Lung (tissue), 12 donors: Measurements from ENCODE around the gene PTPRJ. TPM values are rescaled to one million over a fixed set of nuclear protein-coding genes. Genes with fewer than 3 reads are reported as not detected.

Experiments
- ATAC-seq: fragments of 200-7000 bp; cut with Tn5 transposase; one replicate; pipeline ENCODE4 v1.9.1; 2020; ENCODE audit warnings: moderate number of reproducible peaks; ENCODE audit not compliant: insufficient read depth, low FRiP score
- DNase-seq, 3 donors: peaks; one replicate each; pipeline ENCODE4 v3.0.0-alpha.2; 2013 to 2017
- H3K27ac ChIP-seq, 2 donors: one replicate each; pipeline ENCODE4 v1.5.1; 2013; ENCODE audit warnings: mild to moderate bottlenecking in 2 of 2, moderate library complexity in 2 of 2, control low read depth in 1 of 2, inconsistent platforms in 1 of 2, low read depth in 1 of 2, low read length in 1 of 2
- H3K27me3 ChIP-seq, 3 donors: one replicate each; pipeline ENCODE4 v1.5.1; 2013; ENCODE audit warnings: low read length in 2 of 3; ENCODE audit not compliant: control insufficient read depth in 3 of 3, insufficient read depth in 3 of 3
- H3K36me3 ChIP-seq, 4 donors: one replicate each; pipeline ENCODE4 v1.5.1; 2013; ENCODE audit warnings: low read length in 4 of 4, mild to moderate bottlenecking in 1 of 4, moderate library complexity in 1 of 4; ENCODE audit not compliant: control insufficient read depth in 4 of 4, insufficient read depth in 4 of 4
- H3K4me1 ChIP-seq, 5 donors: one replicate each; pipeline ENCODE4 v1.5.1; 2013; ENCODE audit warnings: low read length in 5 of 5, mild to moderate bottlenecking in 2 of 5, moderate library complexity in 1 of 5; ENCODE audit not compliant: control insufficient read depth in 5 of 5, insufficient read depth in 5 of 5
- H3K4me3 ChIP-seq: one replicate; pipeline ENCODE4 v1.5.1; 2013; ENCODE audit warnings: mild to moderate bottlenecking, control low read depth, moderate library complexity
- H3K9ac ChIP-seq, 2 donors: one replicate each; pipeline ENCODE4 v1.5.1; 2013; ENCODE audit warnings: low read length in 2 of 2, control low read depth in 1 of 2; ENCODE audit not compliant: insufficient read depth in 1 of 2
- H3K9me3 ChIP-seq, 4 donors: one replicate each; pipeline ENCODE4 v1.5.1; 2013; ENCODE audit warnings: low read length in 3 of 4, mild to moderate bottlenecking in 1 of 4, moderate library complexity in 1 of 4; ENCODE audit not compliant: control insufficient read depth in 4 of 4, insufficient read depth in 3 of 4
- WGBS, 2 donors: extraction: QIAGEN DNeasy Blood & Tissue Kit; methylation state at CpG; one replicate each; pipeline ENCODE4 v1.1.7; 2013; 5-methylcytosine and 5-hydroxymethylcytosine counted together
- polyA plus RNA-seq, 2 donors: library from polyadenylated mRNA; stranded (reverse); fragments of 200-250 nt; gene quantifications; one replicate each; pipeline ENCODE4 v1.2.1, GENCODE V29; 2013
- total RNA-seq, 2 donors: library from RNA; depleted of rRNA in 1 of 2; stranded (reverse); fragments of >200 nt in 1 of 2; gene quantifications; one replicate each; pipeline ENCODE4 v1.2.1, GENCODE V29; 2014 to 2021
- TF ChIP-seq, protein P1 (sequence below): IDR thresholded peaks from 2 replicates; pipeline ENCODE4 v1.5.1; 2012; ENCODE audit warnings: mild to moderate bottlenecking; ENCODE audit errors: control extremely low read depth, extremely low read depth
- donor health status: control.
- donor health status: control.
- donor health status: Bipolar disorder and iron deficiency.
- donor health status: healthy.
- donor health status: DM: yes; HTN: yes; CAD: no.

PTPRJ gene
- total and polyA plus RNA-seq, 4 donors: 3.9 to 51.4 (median 32.0) TPM

DNA sequence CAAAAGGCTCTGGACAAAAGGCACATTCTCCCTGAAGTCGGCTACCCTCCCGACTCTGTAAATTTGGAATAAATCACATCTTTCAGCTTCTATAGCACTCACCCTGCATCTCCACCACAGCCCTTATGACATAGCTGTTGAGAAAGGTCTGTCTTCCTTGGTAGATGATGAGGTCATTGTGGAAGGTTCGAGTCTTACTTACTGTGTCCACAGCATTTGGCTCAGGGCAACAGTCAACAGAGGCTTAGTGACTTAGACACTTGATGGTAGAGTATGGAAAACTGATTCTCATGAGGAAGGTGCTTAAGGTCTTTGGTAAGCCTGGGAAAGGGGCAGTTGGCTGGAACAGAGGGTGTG, 45.6 kb downstream of the PTPRJ start:
- H3K4me1 ChIP-seq: peaks cover 0 to 7% (median 0%) of the 10 kb centered on the region in 5 donors
- no peaks in the 10 kb centered on the region for H3K9me3 ChIP-seq
- no peaks in the 10 kb centered on the region for H3K27me3 ChIP-seq
- no peak for DNase-seq
- ATAC-seq: no peak
- WGBS, 2 donors: 62 to 77% methylated on average over 3 of the region's 3 CpGs
- no peaks in the 10 kb centered on the region for H3K36me3 ChIP-seq
- no peak overlapping the region for H3K9ac ChIP-seq
- no peak overlapping the region for H3K27ac ChIP-seq
- TF ChIP-seq, protein P1, sequence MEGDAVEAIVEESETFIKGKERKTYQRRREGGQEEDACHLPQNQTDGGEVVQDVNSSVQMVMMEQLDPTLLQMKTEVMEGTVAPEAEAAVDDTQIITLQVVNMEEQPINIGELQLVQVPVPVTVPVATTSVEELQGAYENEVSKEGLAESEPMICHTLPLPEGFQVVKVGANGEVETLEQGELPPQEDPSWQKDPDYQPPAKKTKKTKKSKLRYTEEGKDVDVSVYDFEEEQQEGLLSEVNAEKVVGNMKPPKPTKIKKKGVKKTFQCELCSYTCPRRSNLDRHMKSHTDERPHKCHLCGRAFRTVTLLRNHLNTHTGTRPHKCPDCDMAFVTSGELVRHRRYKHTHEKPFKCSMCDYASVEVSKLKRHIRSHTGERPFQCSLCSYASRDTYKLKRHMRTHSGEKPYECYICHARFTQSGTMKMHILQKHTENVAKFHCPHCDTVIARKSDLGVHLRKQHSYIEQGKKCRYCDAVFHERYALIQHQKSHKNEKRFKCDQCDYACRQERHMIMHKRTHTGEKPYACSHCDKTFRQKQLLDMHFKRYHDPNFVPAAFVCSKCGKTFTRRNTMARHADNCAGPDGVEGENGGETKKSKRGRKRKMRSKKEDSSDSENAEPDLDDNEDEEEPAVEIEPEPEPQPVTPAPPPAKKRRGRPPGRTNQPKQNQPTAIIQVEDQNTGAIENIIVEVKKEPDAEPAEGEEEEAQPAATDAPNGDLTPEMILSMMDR: no peak
- no peak overlapping the region for H3K4me3 ChIP-seq

DNA sequence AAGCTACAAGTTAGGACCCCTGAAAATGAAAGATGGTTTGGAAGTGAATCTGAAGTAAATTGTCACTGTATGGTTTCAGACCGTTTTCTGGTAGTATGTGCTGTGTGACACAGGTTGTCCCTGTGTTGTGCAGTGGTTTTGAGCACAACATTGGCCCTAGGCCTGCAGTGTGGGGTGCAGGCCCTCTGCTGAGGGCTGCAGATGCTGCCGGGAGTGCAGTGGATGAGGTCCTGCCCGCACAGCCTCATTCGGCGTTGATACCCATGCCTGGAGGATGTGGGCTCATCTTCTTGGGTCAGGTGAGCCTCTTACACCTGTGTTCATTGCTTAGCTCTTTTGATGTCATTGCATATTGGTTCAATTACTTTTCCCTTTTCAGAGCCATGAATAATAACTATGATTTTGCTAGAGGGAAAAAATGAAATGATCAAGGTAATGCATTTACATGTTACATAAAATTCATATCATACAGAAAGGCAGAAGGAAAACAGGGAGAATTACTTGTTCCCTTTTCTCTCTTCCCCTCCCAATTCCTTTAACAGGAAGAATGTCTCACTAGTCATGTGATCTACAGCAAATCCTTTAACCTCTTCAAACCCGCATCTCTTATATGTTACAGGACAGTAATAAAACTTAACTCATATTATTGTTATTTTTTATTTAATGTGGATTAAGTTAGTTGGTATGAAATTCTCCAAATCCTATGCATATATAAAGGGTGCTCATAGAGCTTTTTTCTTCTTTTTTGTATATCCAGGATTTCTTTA, 48.7 kb downstream of the PTPRJ start:
- ATAC-seq: no peak

DNA sequence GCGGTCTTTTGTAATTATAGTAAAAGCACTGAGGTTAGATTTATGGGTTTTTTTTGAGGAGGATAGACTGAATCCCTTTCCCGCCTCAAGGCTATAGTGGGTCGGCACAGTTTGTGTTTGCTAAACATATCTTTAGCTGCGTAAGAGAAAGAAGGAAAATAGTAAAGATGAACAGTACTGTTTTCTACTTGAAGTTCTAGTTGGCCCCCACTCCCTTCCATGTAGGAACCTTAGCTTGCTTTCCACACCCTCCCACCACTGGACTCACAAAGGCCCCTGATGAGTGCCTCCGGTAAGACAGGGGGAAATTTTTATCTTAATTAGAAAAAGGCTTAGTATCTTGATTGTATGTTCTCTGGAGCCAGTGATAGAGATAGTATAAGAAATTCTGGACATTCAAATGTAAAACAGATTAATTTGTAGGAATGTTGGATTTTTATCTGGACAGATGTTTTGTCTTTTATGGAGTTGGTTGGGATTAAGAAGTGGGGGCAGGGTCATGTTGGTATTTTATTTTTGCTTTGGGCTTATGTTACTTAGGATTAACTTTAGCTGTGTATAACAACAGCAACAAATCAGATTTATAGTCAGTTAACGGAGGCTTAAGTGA, 49.4 kb downstream of the PTPRJ start:
- Histone ChIP-seq H3K36me3 (no peaks in the 10 kb centered on the region), H3K27me3 (no peaks in the 10 kb centered on the region), H3K4me1 (peaks cover 0 to 13% (median 0%) of the 10 kb centered on the region in 5 donors), H3K9ac (no peak overlapping the region), H3K9me3 (no peaks in the 10 kb centered on the region), H3K4me3 (no peak overlapping the region), H3K27ac (no peak overlapping the region)
- TF ChIP-seq, protein P1: no peak
- 71 to 82% methylated on average over 6 of the region's 6 CpGs for whole genome bisulfite sequencing, 2 donors
- DNase-seq (no peak), ATAC-seq (no peak)

More for the DNA sequence above, 48.7 kb downstream of the PTPRJ start:
- TF ChIP-seq, protein P1: no peak
- Histone ChIP-seq H3K9ac (no peak overlapping the region), H3K9me3 (no peaks in the 10 kb centered on the region), H3K27me3 (no peaks in the 10 kb centered on the region), H3K4me1 (peaks cover 0 to 13% (median 0%) of the 10 kb centered on the region in 5 donors), H3K36me3 (no peaks in the 10 kb centered on the region), H3K4me3 (no peak overlapping the region), H3K27ac (peak overlapping the region in 1 of 2 donors; percentile 23)
- 37 to 57% methylated on average over 6 of the region's 6 CpGs for WGBS, 2 donors
- DNase-seq: peak in 1 of 3 donors; percentile 42
